ENCODE measurements around the gene S100Z.

The S100Z gene

DNA sequence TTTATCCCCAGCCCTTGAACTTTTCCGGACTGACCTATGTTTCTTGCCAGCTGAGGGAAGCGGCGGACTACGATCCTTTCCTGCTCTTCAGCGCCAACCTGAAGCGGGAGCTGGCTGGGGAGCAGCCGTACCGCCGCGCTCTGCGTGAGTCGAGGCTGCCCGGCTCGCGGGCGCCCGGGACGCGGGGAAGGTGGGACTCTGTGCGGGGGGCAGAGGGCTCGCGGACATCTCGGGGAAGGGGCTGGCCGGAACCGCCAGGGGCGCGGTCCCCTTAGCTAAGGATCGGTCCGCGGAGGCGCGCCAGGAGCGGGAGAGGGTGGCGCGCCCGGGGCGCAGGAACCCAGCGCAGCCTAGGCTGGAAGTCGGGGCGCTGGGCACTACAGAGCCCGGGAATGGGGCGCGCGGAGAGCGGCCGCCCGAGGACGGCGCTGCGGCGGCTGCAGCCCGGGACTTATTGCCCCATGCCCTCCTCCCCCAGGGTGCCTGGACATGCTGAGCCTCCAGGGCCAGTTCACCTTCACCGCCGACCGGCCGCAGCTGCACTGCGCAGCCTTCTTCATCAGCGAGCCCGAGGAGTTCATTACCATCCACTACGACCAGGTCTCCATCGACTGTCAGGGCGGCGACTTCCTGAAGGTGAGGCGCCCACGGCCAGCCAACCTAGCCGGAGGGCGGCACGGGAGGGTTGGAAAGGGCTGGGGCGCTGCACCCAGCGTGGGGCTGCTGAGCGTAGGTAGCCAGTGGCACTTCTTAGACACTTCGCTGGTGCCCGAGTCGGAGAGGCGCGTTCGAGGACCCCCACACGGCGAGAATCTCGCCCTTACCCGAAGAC is 104.0 kb downstream of the S100Z start:
- DNase-seq: no peak

DNA sequence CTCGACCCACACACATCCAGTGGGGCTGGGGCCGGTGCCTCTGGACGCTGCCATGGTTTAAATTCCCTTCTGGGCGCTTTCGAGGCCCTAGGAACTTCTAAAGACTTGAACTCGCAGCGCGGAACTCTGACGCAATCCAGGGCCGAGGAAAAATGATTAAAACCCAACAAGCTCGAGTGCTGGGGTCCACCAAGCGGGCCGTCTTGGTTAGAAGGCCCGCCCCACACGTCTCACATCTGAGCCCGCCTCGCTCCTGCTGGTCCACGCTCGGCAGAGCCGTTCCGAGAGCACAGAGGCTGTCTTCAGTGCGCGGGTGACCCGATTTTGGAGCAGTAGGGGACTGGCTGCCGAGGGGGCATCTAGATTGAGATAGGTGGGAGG is 104.6 kb downstream of the S100Z start:
- no peak for DNase-seq

DNA sequence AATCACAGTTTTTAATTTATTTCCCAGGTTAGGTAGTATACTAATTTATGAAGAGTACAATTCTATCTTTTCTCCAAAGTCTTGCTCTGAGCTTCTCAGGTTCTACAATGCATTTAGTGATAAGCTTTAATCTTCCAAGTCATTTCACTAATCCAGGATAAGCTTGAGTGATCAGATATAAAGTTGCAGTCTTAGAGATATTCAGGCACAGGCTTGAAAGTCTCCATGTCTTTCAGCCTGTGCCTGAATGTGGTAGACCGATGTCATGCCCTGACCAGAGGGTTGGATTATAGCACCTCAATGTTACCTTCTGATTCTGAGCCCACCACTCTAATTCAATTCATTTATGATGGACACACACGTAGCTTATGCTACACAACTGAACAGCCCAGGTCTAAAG is 106.2 kb downstream of the S100Z start:
- DNase-seq: no peak

DNA sequence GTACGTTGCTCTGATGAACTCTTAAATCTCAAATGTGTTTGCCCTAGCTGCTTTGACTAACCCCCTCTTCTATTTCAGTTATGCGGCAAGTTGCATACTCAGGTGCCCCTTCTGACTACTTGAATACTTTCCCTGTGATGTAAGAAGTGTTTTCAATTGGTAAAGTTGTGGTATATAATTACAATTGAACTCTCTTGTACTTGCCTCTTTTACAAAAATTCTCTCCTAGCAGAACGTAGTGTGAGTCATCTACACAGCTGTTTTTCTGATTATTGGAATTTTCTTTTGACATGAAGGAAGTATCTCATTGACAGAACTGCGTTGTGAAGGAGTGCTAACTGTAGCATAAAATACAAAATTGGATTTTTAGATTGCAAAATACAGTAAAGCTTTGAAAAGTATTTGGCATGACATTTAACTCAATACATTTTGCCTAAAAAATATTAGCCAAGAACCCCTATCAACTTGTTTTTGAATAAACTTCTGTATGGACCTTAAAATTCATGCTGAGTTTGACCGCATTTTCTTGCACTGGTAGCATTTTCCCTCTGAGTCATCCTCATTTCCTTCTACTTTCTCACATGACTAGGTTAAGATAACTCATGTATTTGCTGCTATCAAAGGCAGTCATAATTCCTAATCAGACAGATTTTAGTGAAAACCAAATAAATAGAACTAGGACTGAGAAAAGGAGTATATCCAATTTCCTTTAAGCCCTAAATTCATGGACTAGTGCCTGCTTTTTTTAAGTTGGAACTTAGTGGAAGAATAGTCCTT is 109.4 kb downstream of the S100Z start:
- DNase-seq: no peak

DNA sequence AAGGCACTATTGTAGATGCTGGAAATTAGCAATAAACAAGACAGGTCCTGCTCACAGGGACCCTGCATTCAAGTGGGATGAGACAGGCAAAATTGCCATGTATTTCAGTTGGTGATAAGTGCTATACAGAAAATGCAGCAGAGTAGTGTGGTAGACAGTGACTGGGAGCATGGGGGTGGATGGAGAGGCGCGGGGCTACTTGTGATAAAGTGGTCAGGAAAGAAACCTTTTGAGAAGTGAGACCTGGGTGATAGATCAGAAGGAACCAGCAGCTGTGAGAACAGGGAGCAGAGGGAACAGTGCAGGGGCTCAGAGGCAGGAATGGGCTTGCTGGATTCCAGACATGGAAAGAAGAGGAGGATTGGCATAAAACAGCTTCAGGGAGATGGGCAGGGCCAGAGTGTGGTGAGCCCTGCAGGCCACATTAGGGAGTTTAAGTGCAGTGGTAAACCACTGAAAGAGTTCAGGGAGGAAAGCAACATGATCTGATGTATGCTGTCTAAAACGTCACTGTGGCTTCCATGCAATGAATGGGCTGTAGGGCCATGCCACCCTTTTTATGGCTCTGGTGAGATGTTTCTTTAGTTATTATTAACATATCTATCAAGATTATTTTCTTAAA is 110.3 kb downstream of the S100Z start:
- no peak for DNase-seq

DNA sequence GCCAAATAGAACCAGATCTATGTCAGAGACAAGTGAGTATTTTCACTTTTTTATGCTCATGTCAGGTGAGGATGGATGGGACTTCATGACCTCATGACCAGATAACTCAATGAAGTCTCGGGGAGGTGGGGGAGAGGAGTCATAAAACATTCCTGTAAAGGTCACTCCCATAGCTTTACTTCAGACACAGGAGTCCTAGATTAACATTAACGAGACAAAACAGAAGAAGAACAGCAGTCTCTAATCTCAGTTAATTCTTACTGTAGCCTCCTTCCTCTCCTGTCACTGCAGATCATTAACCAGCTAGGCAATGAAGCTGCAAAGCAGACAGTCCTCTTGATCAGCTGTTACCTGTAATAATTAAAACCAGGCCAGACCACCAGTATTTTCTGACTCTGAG is 114.2 kb downstream of the S100Z start:
- no peak for DNase-seq
